ENCODE measurements around the gene TEK. TPM values are rescaled to one million over a fixed set of nuclear protein-coding genes. Genes with fewer than 3 reads are reported as not detected.
"Not testable (repeated sequence)": the region's sequence is repeated elsewhere in the genome, so short reads cannot be mapped to it uniquely, and the experiment has no call there.

TEK gene
- total RNA-seq, 1 experiment from 2014 or later = not detected

DNA sequence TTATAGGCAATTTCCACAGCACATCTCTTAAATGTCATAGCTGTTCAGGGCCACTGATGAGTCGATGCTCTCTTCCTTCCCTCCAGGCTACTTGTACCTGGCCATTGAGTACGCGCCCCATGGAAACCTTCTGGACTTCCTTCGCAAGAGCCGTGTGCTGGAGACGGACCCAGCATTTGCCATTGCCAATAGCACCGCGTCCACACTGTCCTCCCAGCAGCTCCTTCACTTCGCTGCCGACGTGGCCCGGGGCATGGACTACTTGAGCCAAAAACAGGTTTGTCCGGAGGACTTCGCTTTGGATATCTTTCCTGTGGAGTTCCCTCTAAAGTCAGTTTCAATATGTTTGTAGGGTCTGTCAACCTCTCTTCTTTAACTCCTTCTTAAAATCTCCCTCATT is 103.6 kb downstream of the TEK start:
- Mint-ChIP-seq H3K4me1 (ENCODE audit: low read depth, unreplicated experiment) (no peaks in the 10 kb centered on the region), H3K27me3 (ENCODE audit: unreplicated experiment) (peaks cover 9% of the 10 kb centered on the region), H3K9me3 (ENCODE audit: low read depth, unreplicated experiment) (no peaks in the 10 kb centered on the region), H3K36me3 (ENCODE audit: insufficient read depth, unreplicated experiment) (no peaks in the 10 kb centered on the region), H3K27ac (ENCODE audit: unreplicated experiment) (no peak overlapping the region), H3K4me3 (ENCODE audit: low read depth, unreplicated experiment) (no peak overlapping the region)
- intact Hi-C loops (cut with micrococcal nuclease; ENCODE audit: unreplicated experiment) = no loop called here
- TF ChIP-seq, protein P1, sequence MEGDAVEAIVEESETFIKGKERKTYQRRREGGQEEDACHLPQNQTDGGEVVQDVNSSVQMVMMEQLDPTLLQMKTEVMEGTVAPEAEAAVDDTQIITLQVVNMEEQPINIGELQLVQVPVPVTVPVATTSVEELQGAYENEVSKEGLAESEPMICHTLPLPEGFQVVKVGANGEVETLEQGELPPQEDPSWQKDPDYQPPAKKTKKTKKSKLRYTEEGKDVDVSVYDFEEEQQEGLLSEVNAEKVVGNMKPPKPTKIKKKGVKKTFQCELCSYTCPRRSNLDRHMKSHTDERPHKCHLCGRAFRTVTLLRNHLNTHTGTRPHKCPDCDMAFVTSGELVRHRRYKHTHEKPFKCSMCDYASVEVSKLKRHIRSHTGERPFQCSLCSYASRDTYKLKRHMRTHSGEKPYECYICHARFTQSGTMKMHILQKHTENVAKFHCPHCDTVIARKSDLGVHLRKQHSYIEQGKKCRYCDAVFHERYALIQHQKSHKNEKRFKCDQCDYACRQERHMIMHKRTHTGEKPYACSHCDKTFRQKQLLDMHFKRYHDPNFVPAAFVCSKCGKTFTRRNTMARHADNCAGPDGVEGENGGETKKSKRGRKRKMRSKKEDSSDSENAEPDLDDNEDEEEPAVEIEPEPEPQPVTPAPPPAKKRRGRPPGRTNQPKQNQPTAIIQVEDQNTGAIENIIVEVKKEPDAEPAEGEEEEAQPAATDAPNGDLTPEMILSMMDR (IDR thresholded peaks at IDR 0.05; ENCODE audit: unreplicated experiment) = no peak
- DNase-seq = no peak
- BruUV-seq (replicated peaks) = no TSS peak
- CTCF ChIA-PET = no interaction called here

DNA sequence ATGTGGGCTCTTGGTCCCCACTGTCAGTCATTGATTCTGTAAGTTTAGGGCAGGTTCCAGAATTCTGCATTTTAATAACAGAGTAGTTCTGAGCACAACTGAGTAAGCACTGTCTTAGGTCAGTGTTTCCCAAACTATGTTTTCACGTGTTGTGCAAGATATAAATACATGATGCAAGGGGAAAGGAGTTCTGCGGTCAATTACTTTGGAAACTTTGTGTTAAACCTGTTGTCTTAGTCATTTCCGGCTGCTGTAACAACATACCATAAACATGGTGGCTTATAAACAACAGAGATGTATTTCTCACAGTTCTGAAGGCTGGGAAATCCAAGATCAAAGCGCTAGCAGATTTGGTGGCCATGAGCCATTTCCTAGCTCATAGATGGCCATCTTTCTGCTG is 118.2 kb downstream of the TEK start:
- Mint-ChIP-seq H3K9me3 (ENCODE audit: low read depth, unreplicated experiment) (no peaks in the 10 kb centered on the region), H3K36me3 (ENCODE audit: insufficient read depth, unreplicated experiment) (no peaks in the 10 kb centered on the region)

DNA sequence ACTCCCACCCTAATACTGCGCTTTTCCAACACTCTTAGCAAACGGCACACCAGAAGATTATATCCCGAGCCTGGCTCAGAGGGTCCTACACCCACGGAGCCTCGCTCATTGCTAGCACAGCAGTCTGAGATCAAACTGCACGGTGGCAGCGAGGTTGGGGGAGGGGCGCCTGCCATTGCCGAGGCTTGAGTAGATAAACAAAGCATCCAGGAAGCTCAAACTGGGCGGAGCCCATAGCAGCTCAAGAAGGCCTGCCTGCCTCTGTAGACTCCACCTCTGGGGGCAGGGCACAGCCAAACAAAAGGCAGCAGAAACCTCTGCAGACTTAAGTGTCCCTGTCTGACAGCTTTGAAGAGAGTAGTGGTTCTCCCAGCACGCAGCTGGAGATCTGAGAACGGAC is 130.6 kb downstream of the TEK start:
- H3K36me3 Mint-ChIP-seq (ENCODE audit: insufficient read depth, unreplicated experiment); BruUV-seq (replicated peaks); intact Hi-C loops (cut with micrococcal nuclease; ENCODE audit: unreplicated experiment); H3K9me3 Mint-ChIP-seq (ENCODE audit: low read depth, unreplicated experiment); H3K4me3 Mint-ChIP-seq (ENCODE audit: low read depth, unreplicated experiment); H3K27me3 Mint-ChIP-seq (ENCODE audit: unreplicated experiment); H3K27ac Mint-ChIP-seq (ENCODE audit: unreplicated experiment); H3K4me1 Mint-ChIP-seq (ENCODE audit: low read depth, unreplicated experiment); DNase-seq: not testable (repeated sequence)
- CTCF ChIA-PET = interaction anchor here (0.7 kb wide), 1 partner anchor 34 kb away, joined by 3 read pairs; no protein-coding TSS in a partner anchor

More for the DNA sequence above, 118.2 kb downstream of the TEK start:
- no peaks in the 10 kb centered on the region for H3K4me1 Mint-ChIP-seq (ENCODE audit: low read depth, unreplicated experiment)
- TF ChIP-seq, protein P1 (IDR thresholded peaks at IDR 0.05; ENCODE audit: unreplicated experiment) = no peak
- H3K4me3 Mint-ChIP-seq (ENCODE audit: low read depth, unreplicated experiment) = no peak overlapping the region
- H3K27me3 Mint-ChIP-seq (ENCODE audit: unreplicated experiment) = peaks cover 23% of the 10 kb centered on the region
- intact Hi-C loops (cut with micrococcal nuclease; ENCODE audit: unreplicated experiment) = no loop called here
- no TSS peak for BruUV-seq (replicated peaks)
- CTCF ChIA-PET = no interaction called here
- H3K27ac Mint-ChIP-seq (ENCODE audit: unreplicated experiment) = no peak overlapping the region
- no peak for DNase-seq

DNA sequence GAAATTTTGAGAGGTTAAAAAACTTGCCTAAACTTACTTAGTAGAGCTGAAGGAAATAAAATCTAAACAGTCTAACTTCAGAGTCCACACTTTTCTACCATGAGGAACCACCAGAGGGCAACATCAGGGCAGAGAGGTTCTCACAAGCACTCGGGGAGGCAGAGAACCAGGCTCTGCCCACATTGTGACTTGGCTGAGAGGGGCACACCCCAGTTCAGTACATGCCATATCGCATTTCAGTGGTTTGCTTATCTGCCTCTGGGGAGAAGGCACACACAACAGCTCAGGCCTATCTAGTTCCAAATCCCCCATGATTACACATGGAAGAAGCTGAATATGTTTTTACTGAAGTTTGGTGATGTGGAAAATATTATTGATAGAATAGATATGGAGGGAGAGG is 138.7 kb downstream of the TEK start:
- TF ChIP-seq, protein P1 (IDR thresholded peaks at IDR 0.05; ENCODE audit: unreplicated experiment) = peak; percentile 55
- no peaks in the 10 kb centered on the region for H3K27me3 Mint-ChIP-seq (ENCODE audit: unreplicated experiment)
- no TSS peak for BruUV-seq (replicated peaks)
- H3K4me1 Mint-ChIP-seq (ENCODE audit: low read depth, unreplicated experiment) = peaks cover 17% of the 10 kb centered on the region
- intact Hi-C loops (cut with micrococcal nuclease; ENCODE audit: unreplicated experiment) = loop anchor here (1.0 to 5.0 kb wide), 2 partner anchors 29 to 300 kb away; no protein-coding TSS in a partner anchor
- H3K4me3 Mint-ChIP-seq (ENCODE audit: low read depth, unreplicated experiment) = no peak overlapping the region
- H3K9me3 Mint-ChIP-seq (ENCODE audit: low read depth, unreplicated experiment) = no peaks in the 10 kb centered on the region
- H3K36me3 Mint-ChIP-seq (ENCODE audit: insufficient read depth, unreplicated experiment) = peaks cover 4% of the 10 kb centered on the region
- DNase-seq = peak; percentile 63
- CTCF ChIA-PET = interaction anchor here (0.6 to 1.8 kb wide), 4 partner anchors 9 to 292 kb away, joined by 3 to 5 read pairs (median 4); no protein-coding TSS in a partner anchor
- H3K27ac Mint-ChIP-seq (ENCODE audit: unreplicated experiment) = peak overlapping the region; percentile 24

DNA sequence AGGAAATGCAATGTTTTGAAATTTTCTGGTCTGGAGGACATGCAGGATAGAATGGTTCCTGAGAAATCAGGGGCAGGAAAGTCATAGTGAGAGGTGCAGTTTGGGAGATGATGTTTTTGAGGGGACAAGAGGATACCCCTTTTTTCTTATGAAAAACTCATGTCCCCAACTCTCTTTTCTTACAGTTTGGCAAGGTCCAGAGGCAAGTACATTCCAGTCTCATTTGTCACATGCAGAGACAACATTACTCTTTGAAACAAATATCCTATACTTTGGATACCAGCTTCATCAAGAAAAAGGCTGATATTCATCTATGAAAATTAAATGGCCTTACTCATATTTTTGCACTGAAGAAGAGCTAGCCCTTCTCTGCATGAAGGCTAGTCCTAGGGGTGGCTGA is 139.7 kb downstream of the TEK start:
- Mint-ChIP-seq H3K27me3 (ENCODE audit: unreplicated experiment) (no peaks in the 10 kb centered on the region), H3K9me3 (ENCODE audit: low read depth, unreplicated experiment) (no peaks in the 10 kb centered on the region), H3K36me3 (ENCODE audit: insufficient read depth, unreplicated experiment) (peaks cover 4% of the 10 kb centered on the region), H3K27ac (ENCODE audit: unreplicated experiment) (no peak overlapping the region), H3K4me3 (ENCODE audit: low read depth, unreplicated experiment) (no peak overlapping the region), H3K4me1 (ENCODE audit: low read depth, unreplicated experiment) (peaks cover 17% of the 10 kb centered on the region)
- CTCF ChIA-PET = interaction anchor here (1.8 kb wide), 1 partner anchor 28 kb away, joined by 5 read pairs; no protein-coding TSS in a partner anchor
- no peak for DNase-seq
- TF ChIP-seq, protein P1 (IDR thresholded peaks at IDR 0.05; ENCODE audit: unreplicated experiment) = no peak
- BruUV-seq (replicated peaks) = no TSS peak
- intact Hi-C loops (cut with micrococcal nuclease; ENCODE audit: unreplicated experiment) = loop anchor here (1.0 to 5.0 kb wide), 2 partner anchors 28 to 299 kb away; no protein-coding TSS in a partner anchor

All from Calu3 (cell line).